Panc1 (cell line): ENCODE data around the gene RNF227. TPM values are rescaled to one million over a fixed set of nuclear protein-coding genes. Genes with fewer than 3 reads are reported as not detected.

ENCODE experiments used
- ATAC-seq: fragments of 200-7000 bp; cut with Tn5 transposase; 2 replicates; pipeline ENCODE4 v1.9.1; 2020; ENCODE audit warnings: mild to moderate bottlenecking, moderate library complexity
- BruUV-seq: library from RNA; stranded (reverse); fragments of 400-500 nt; replicated peaks from 2 replicates; lab custom pipeline; 2021; lab: Mats Ljungman, UMichigan
- CTCF ChIA-PET: fragments of 300-600 bp; sonication (Branson Sonifier 250); formaldehyde crosslinking; loops from one replicate; lab custom pipeline; 2022; ENCODE audit warnings: antibody characterized with exemption; lab: Charles Lee
- POLR2A ChIA-PET: fragments of 300-600 bp; sonication (Branson Sonifier 250); formaldehyde crosslinking; loops from one replicate; lab custom pipeline; 2022; ENCODE audit warnings: antibody characterized with exemption; lab: Charles Lee
- DNase-seq: peaks from one replicate; pipeline ENCODE4 v3.0.0-alpha.2; 2010; ENCODE audit warnings: low read depth, low spot score
- H3K27ac ChIP-seq: 2 replicates; pipeline ENCODE4 v1.5.1; 2011; ENCODE audit warnings: mild to moderate bottlenecking, low read length, inconsistent platforms
- H3K27me3 ChIP-seq: fragments of 200-500 bp; sonication (Bioruptor generic); 2 replicates; pipeline ENCODE4 v1.6.0; 2014; ENCODE audit warnings: low read length, inconsistent platforms; ENCODE audit not compliant: control insufficient read depth, insufficient read depth
- H3K36me3 ChIP-seq: fragments of 200-500 bp; sonication (Bioruptor generic); 2 replicates; pipeline ENCODE4 v1.5.1; 2014; ENCODE audit warnings: inconsistent platforms, mild to moderate bottlenecking, low read length, moderate library complexity; ENCODE audit not compliant: control insufficient read depth, insufficient read depth
- H3K4me1 ChIP-seq: 2 replicates; pipeline ENCODE4 v1.5.1; 2011; ENCODE audit warnings: inconsistent platforms, mild to moderate bottlenecking, low read length, moderate library complexity; ENCODE audit not compliant: control insufficient read depth, insufficient read depth
- H3K4me3 ChIP-seq, 2 experiments: 2 replicates each; pipeline ENCODE4 v1.5.1; 2011 to 2012; ENCODE audit warnings: low read depth in 2 of 2, low read length in 2 of 2, mild to moderate bottlenecking in 2 of 2, inconsistent platforms in 1 of 2, moderate library complexity in 1 of 2
- H3K9me3 ChIP-seq: fragments of 200-500 bp; sonication (Bioruptor generic); 2 replicates; pipeline ENCODE4 v1.5.1; 2014; ENCODE audit warnings: low read depth, mild to moderate bottlenecking, inconsistent platforms, low read length, moderate library complexity; ENCODE audit not compliant: control insufficient read depth, insufficient read depth
- POLR2AphosphoS5 ChIP-seq: IDR thresholded peaks from 2 replicates; pipeline ENCODE4 v1.6.1; 2012; ENCODE audit warnings: mild to moderate bottlenecking, low read depth, low read length, moderate library complexity
- REST ChIP-seq, 2 experiments: IDR thresholded peaks; 2 replicates each; pipeline ENCODE4 v1.6.1; 2011 to 2012; ENCODE audit warnings: low read depth in 2 of 2, control low read depth in 1 of 2, low read length in 1 of 2, mild to moderate bottlenecking in 1 of 2, moderate library complexity in 1 of 2; ENCODE audit not compliant: insufficient read depth in 1 of 2
- SIN3A ChIP-seq: IDR thresholded peaks from 2 replicates; pipeline ENCODE4 v1.6.1; 2012; ENCODE audit warnings: low read depth, mild to moderate bottlenecking, low read length, moderate library complexity, borderline replicate concordance; ENCODE audit not compliant: insufficient read depth
- TCF7L2 ChIP-seq: IDR thresholded peaks from 2 replicates; pipeline ENCODE4 v1.6.1; 2011; ENCODE audit warnings: mild to moderate bottlenecking, low read depth, low read length, inconsistent platforms
- in situ Hi-C: cut with HindIII; loops from 2 replicates; pipeline ENCODE4 v1.10.0; 2016; ENCODE audit warnings: low sequenced_read_pairs, low pct_unique_long_range_greater_than_20kb
- intact Hi-C: fragments of 100-400 bp; cut with micrococcal nuclease; formaldehyde crosslinking; loops from one replicate; pipeline ENCODE4 v1.10.0; 2022; ENCODE audit not compliant: unreplicated experiment
- total RNA-seq: library from RNA; stranded (reverse); gene quantifications from one replicate; pipeline ENCODE4 v1.2.1, GENCODE V29; 2021; ENCODE audit not compliant: unreplicated experiment
- TF ChIP-seq, protein P1 (sequence below): fragments of 450-650 bp; IDR thresholded peaks from 2 replicates; pipeline ENCODE4 v1.5.1; 2017; ENCODE audit warnings: mild to moderate bottlenecking

Gene RNF227
- total RNA-seq, 1 experiment from 2014 or later, result 2.6 TPM

DNA sequence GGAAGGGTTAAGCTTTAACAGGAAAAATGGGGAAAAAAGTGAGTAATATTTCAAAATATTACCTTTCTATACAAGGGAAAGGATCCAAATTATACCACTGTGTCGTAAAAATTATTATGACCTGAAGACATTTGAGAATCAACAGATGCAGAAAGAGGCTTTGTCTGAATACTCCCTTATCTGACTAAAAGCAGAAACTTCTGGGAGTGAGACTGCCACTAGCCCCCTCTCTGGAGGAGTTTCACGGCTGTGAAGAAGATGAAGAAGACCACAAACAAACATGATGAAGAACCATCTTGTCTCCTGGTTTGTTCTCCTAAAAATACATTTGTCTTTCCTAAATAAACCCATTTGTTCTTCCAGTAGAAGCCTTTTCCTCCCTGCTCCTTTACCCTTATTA, 45.3 kb upstream of the RNF227 start:
- TF ChIP-seq POLR2AphosphoS5 (no peak), REST (IDR thresholded peaks at IDR 0.05; ENCODE audit: insufficient read depth in 1 of 2, low read depth in 2 of 2, low read length in 1 of 2) (no peak), SIN3A (no peak), TCF7L2 (no peak)
- TF ChIP-seq, protein P1, sequence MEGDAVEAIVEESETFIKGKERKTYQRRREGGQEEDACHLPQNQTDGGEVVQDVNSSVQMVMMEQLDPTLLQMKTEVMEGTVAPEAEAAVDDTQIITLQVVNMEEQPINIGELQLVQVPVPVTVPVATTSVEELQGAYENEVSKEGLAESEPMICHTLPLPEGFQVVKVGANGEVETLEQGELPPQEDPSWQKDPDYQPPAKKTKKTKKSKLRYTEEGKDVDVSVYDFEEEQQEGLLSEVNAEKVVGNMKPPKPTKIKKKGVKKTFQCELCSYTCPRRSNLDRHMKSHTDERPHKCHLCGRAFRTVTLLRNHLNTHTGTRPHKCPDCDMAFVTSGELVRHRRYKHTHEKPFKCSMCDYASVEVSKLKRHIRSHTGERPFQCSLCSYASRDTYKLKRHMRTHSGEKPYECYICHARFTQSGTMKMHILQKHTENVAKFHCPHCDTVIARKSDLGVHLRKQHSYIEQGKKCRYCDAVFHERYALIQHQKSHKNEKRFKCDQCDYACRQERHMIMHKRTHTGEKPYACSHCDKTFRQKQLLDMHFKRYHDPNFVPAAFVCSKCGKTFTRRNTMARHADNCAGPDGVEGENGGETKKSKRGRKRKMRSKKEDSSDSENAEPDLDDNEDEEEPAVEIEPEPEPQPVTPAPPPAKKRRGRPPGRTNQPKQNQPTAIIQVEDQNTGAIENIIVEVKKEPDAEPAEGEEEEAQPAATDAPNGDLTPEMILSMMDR, result no peak
- H3K4me3 ChIP-seq, result no peak overlapping the region
- intact Hi-C loops, result no loop called here
- no peak for ATAC-seq
- no peak for DNase-seq
- no peaks in the 10 kb centered on the region for H3K4me1 ChIP-seq
- H3K9me3 ChIP-seq, result no peaks in the 10 kb centered on the region
- ChIA-PET CTCF (no interaction called here), POLR2A (interaction anchor here (0.7 kb wide), 1 partner anchor 22 kb away, joined by 3 read pairs; no protein-coding TSS in a partner anchor)
- no peak overlapping the region for H3K27ac ChIP-seq
- in situ Hi-C loops, result no loop called here
- no peaks in the 10 kb centered on the region for H3K27me3 ChIP-seq
- no peaks in the 10 kb centered on the region for H3K36me3 ChIP-seq
- BruUV-seq, result no TSS peak

GRCh38 chr17:7959503-7960253, 43.6 kb upstream of the RNF227 start:
- ChIA-PET POLR2A (no interaction called here), CTCF (no interaction called here)
- H3K27ac ChIP-seq, result no peak overlapping the region
- no peaks in the 10 kb centered on the region for H3K9me3 ChIP-seq
- BruUV-seq, result no TSS peak
- H3K36me3 ChIP-seq, result no peaks in the 10 kb centered on the region
- H3K27me3 ChIP-seq, result no peaks in the 10 kb centered on the region
- DNase-seq (no peak), ATAC-seq (no peak)
- H3K4me3 ChIP-seq, result no peak overlapping the region
- in situ Hi-C loops (no loop called here), intact Hi-C loops (no loop called here)
- TF ChIP-seq SIN3A, result no peak
- TF ChIP-seq REST (IDR thresholded peaks at IDR 0.05; ENCODE audit: insufficient read depth in 1 of 2, low read depth in 2 of 2, low read length in 1 of 2), result no peak
- TF ChIP-seq, protein P1, result no peak
- TF ChIP-seq POLR2AphosphoS5, result no peak
- no peak for TF ChIP-seq TCF7L2
- H3K4me1 ChIP-seq, result no peaks in the 10 kb centered on the region
